OCI-LY7 (cell line): Measurements from ENCODE around the gene ABHD16B. TPM values are rescaled to one million over a fixed set of nuclear protein-coding genes. Genes with fewer than 3 reads are reported as not detected.

Experiments used
- BruUV-seq: library from RNA; stranded (reverse); fragments of 400-500 nt; replicated peaks from 2 replicates; lab custom pipeline; 2021; lab: Mats Ljungman, UMichigan
- CTCF ChIA-PET: fragments of 300-600 bp; sonication (Branson Sonifier 250); formaldehyde crosslinking; loops from one replicate; lab custom pipeline; 2022; ENCODE audit warnings: antibody characterized with exemption; ENCODE audit not compliant: unreplicated experiment; lab: Charles Lee
- POLR2A ChIA-PET: fragments of 300-600 bp; sonication (Branson Sonifier 250); formaldehyde crosslinking; loops from one replicate; lab custom pipeline; 2022; ENCODE audit warnings: antibody characterized with exemption; lab: Charles Lee
- DNase-seq: peaks from one replicate; pipeline ENCODE4 v3.0.0-alpha.2; 2015; ENCODE audit warnings: low spot score
- H2AFZ ChIP-seq: fragments of 200-600 bp; sonication (generic), shearing (Covaris generic); 2 replicates; pipeline ENCODE4 v1.6.1; 2014; ENCODE audit warnings: mild to moderate bottlenecking, antibody characterized with exemption, low read length, moderate library complexity
- H3K27ac ChIP-seq: fragments of 200-600 bp; sonication (generic); 2 replicates; pipeline ENCODE4 v1.5.1; 2014; ENCODE audit warnings: mixed run types, low read depth, mild to moderate bottlenecking, moderate library complexity, low read length, inconsistent platforms; ENCODE audit not compliant: poor library complexity, severe bottlenecking
- H3K36me3 ChIP-seq: fragments of 200-600 bp; sonication (generic); 2 replicates; pipeline ENCODE4 v1.6.1; 2014; ENCODE audit warnings: mild to moderate bottlenecking, antibody characterized with exemption, low read length, moderate library complexity, mixed read lengths; ENCODE audit not compliant: insufficient read depth
- H3K4me1 ChIP-seq: fragments of 200-600 bp; sonication (generic); 2 replicates; pipeline ENCODE4 v1.5.1; 2014; ENCODE audit warnings: mild to moderate bottlenecking, low read length; ENCODE audit not compliant: insufficient read depth, poor library complexity, severe bottlenecking
- H3K4me2 ChIP-seq: fragments of 200-600 bp; sonication (generic); 2 replicates; pipeline ENCODE4 v1.6.1; 2014; ENCODE audit warnings: mild to moderate bottlenecking, low read length
- H3K4me3 ChIP-seq: fragments of 200-600 bp; sonication (generic); 2 replicates; pipeline ENCODE4 v1.5.1; 2014; ENCODE audit warnings: mild to moderate bottlenecking, low read depth, low read length; ENCODE audit not compliant: poor library complexity, severe bottlenecking
- H3K79me2 ChIP-seq: fragments of 200-600 bp; sonication (generic); 2 replicates; pipeline ENCODE4 v1.6.1; 2016; ENCODE audit warnings: low read depth, mild to moderate bottlenecking, low read length, moderate library complexity, mixed read lengths; ENCODE audit not compliant: insufficient read depth
- H3K9me2 ChIP-seq: fragments of 200-600 bp; sonication (generic); 2 replicates; pipeline ENCODE4 v1.6.1; 2016; ENCODE audit warnings: mild to moderate bottlenecking, low read length, mixed read lengths; ENCODE audit not compliant: insufficient read depth
- H3K9me3 ChIP-seq: fragments of 200-600 bp; sonication (generic); 2 replicates; pipeline ENCODE4 v1.6.1; 2014; ENCODE audit warnings: mild to moderate bottlenecking, mixed run types, low read length, mixed read lengths
- H4K20me1 ChIP-seq: fragments of 200-600 bp; sonication (generic); 2 replicates; pipeline ENCODE4 v1.6.1; 2014; ENCODE audit warnings: mild to moderate bottlenecking, antibody characterized with exemption, low read length, moderate library complexity, mixed read lengths; ENCODE audit not compliant: insufficient read depth
- CTCF ChIP-seq: fragments of 200-600 bp; sonication (generic); conservative IDR thresholded peaks from 2 replicates; pipeline ENCODE4 v1.5.1; 2014; ENCODE audit warnings: mild to moderate bottlenecking, antibody characterized with exemption, low read length, moderate library complexity, mixed read lengths
- EZH2phosphoT487 ChIP-seq: fragments of 200-600 bp; sonication (generic); IDR thresholded peaks from 2 replicates; pipeline ENCODE4 v1.6.1; 2018; ENCODE audit warnings: low read depth, borderline replicate concordance, mild to moderate bottlenecking, mixed run types, antibody characterized with exemption, low read length, moderate library complexity, mixed read lengths
- intact Hi-C: fragments of 100-400 bp; cut with micrococcal nuclease; formaldehyde crosslinking; loops from one replicate; pipeline ENCODE4 v1.10.0; 2022; ENCODE audit not compliant: unreplicated experiment
- total RNA-seq, 2 experiments: library from RNA; depleted of rRNA in 1 of 2; stranded (reverse); fragments of >200 nt in 1 of 2; shearing (Covaris generic) in 1 of 2; gene quantifications; 2 replicates each; pipeline ENCODE4 v1.2.3, GENCODE V29; 2014 to 2022

Gene ABHD16B
- total RNA-seq, 2 experiments from 2014 or later, result 0.29 TPM; not detected in 1

DNA sequence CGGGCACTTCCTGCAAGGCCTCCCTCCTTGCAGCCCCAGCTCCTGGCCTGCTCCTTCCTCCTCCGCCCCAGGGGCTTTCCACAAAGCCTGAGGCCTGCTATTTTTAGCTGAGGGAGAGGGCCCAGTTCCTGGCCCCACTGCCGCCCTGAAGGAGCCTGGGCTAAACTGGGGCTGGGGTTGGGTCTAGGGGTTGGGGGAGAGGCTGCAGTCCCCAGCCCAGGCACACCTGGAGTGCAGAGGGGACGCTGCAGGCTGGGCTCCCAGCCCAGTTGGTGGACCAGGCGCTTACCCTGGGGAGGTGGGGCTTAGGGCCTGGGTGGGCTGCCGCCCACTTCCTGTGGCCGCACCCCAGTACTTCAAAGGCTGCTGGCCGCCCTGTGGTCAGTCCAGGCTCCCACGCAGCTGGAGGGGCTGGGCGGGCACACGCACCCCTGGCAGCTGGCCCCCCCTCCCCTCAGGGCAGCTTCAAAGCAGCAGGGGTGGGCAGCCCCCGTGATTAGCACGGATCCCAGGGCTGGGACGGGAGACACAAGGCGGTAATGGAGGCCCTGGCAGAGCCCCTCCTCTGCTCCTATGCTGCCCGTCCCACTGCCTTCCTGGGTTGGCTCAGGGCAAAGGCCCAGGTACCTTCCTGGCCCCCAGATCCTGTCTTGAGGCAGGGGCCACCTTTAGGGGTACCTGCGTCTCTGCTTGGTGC, 7.1 kb upstream of the ABHD16B start:
- DNase-seq, result no peak
- H3K79me2 ChIP-seq, result no peaks in the 10 kb centered on the region
- H3K4me2 ChIP-seq, result no peak overlapping the region
- no TSS peak for BruUV-seq
- TF ChIP-seq CTCF, result no peak
- intact Hi-C loops, result no loop called here
- H2AFZ ChIP-seq, result no peak overlapping the region
- no peaks in the 10 kb centered on the region for H3K9me2 ChIP-seq
- no peaks in the 10 kb centered on the region for H3K36me3 ChIP-seq
- no peaks in the 10 kb centered on the region for H4K20me1 ChIP-seq
- H3K4me1 ChIP-seq, result peaks cover 13% of the 10 kb centered on the region
- CTCF ChIA-PET, result no interaction called here
- POLR2A ChIA-PET, result no interaction called here
- no peak overlapping the region for H3K4me3 ChIP-seq
- no peak overlapping the region for H3K27ac ChIP-seq
- H3K9me3 ChIP-seq, result no peaks in the 10 kb centered on the region

DNA sequence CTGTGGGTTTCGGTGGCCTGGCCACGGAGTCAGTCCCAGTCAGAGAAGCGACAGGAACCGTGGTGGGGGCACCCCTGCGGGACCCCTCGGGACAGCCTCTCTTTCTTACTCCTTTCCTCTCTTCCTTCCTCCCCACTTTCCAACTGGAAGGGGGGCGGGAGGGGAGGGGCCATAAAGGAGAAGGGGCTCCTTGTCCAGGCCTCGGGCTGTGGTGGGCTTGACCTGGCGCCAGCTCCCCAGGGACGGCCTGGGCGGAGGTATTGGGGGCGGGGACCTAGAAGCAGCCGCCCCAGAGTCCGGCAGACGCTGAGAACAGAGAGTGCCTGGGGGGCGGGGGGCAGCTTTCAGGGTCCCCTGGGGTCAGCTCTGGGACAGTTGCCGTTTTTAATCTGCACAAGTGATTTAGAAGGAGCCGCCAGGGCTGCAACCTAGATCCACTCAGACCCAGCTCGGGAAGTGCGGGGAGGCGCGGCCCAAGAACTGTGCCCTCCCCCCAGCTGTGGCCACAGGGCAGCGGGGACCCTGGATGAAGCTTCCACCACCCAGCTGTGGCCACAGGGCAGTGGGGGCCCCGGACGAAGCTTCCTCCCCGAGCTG, 6.4 kb upstream of the ABHD16B start:
- BruUV-seq, result no TSS peak
- Histone ChIP-seq H3K4me1 (peaks cover 13% of the 10 kb centered on the region), H3K9me3 (no peaks in the 10 kb centered on the region), H4K20me1 (no peaks in the 10 kb centered on the region), H3K4me2 (no peak overlapping the region), H3K27ac (no peak overlapping the region), H3K36me3 (no peaks in the 10 kb centered on the region), H3K79me2 (no peaks in the 10 kb centered on the region), H2AFZ (no peak overlapping the region), H3K9me2 (no peaks in the 10 kb centered on the region), H3K4me3 (no peak overlapping the region)
- no peak for DNase-seq
- CTCF ChIA-PET, result no interaction called here
- intact Hi-C loops, result no loop called here
- POLR2A ChIA-PET, result no interaction called here
- TF ChIP-seq CTCF (no peak), EZH2phosphoT487 (no peak)
